Measurements from ENCODE around the gene RXRB.

DNA sequence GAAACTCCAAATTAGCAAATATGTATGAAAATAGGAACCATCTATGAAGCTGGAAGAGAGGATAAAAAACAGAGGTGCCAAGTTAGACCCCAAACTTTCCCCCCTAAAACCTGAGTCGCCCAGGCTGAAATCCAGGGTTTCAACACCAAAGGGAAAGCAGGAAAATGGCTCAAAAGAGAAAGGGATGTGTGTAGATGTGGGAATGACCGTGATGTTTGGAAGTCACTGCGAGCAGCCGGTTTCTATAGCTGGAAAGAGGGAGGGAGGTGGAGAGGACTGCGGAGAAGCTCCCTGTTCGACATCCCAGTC lies 12.3 kb upstream of the RXRB start:
- TF ChIP-seq, protein P1, sequence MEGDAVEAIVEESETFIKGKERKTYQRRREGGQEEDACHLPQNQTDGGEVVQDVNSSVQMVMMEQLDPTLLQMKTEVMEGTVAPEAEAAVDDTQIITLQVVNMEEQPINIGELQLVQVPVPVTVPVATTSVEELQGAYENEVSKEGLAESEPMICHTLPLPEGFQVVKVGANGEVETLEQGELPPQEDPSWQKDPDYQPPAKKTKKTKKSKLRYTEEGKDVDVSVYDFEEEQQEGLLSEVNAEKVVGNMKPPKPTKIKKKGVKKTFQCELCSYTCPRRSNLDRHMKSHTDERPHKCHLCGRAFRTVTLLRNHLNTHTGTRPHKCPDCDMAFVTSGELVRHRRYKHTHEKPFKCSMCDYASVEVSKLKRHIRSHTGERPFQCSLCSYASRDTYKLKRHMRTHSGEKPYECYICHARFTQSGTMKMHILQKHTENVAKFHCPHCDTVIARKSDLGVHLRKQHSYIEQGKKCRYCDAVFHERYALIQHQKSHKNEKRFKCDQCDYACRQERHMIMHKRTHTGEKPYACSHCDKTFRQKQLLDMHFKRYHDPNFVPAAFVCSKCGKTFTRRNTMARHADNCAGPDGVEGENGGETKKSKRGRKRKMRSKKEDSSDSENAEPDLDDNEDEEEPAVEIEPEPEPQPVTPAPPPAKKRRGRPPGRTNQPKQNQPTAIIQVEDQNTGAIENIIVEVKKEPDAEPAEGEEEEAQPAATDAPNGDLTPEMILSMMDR (IDR thresholded peaks at IDR 0.05): no peak
- TF ChIP-seq EZH2 (IDR thresholded peaks at IDR 0.05; ENCODE audit: borderline replicate concordance, insufficient read depth, low read depth, low read length, poor library complexity, severe bottlenecking): no peak

Measured in B cell (primary cell).